Esophagus muscularis mucosa (tissue), 4 donors: Measurements from ENCODE around the gene TTYH3. TPM values are rescaled to one million over a fixed set of nuclear protein-coding genes. Genes with fewer than 3 reads are reported as not detected.

ENCODE experiments used
- DNase-seq: peaks from one replicate; pipeline ENCODE4 v3.0.0-alpha.2; 2017; ENCODE audit errors: extremely low spot score
- H3K27ac ChIP-seq, 4 donors: fragments of 200-600 bp; sonication (generic); replicated peaks in 1 of 4; 1 replicate in 3 of 4; 2 replicates in 1 of 4; pipeline ENCODE4 v1.5.1; 2016 to 2019; ENCODE audit warnings: mild to moderate bottlenecking in 1 of 4
- H3K27me3 ChIP-seq, 4 donors: fragments of 200-600 bp; sonication (generic); one replicate each; pipeline versions ENCODE4 v1.5.1 to v1.6.0; 2016 to 2019
- H3K36me3 ChIP-seq, 4 donors: fragments of 200-600 bp; sonication (generic); one replicate each; pipeline ENCODE4 v1.5.1; 2016 to 2019
- H3K4me1 ChIP-seq, 4 donors: fragments of 200-600 bp; sonication (generic); one replicate each; pipeline ENCODE4 v1.5.1; 2016 to 2019
- H3K4me3 ChIP-seq, 4 donors: fragments of 200-600 bp; sonication (generic); 1 replicate in 2 of 4; 2 replicates in 2 of 4; pipeline ENCODE4 v1.5.1; 2016 to 2019; ENCODE audit warnings: mild to moderate bottlenecking in 4 of 4, moderate library complexity in 1 of 4
- H3K9me3 ChIP-seq, 4 donors: fragments of 200-600 bp; sonication (generic); 1 replicate in 3 of 4; 2 replicates in 1 of 4; pipeline ENCODE4 v1.5.1; 2016 to 2019
- CTCF ChIP-seq, 3 experiments: fragments of 200-600 bp in 2 of 3; fragments of 450-650 bp in 1 of 3; sonication (generic) in 2 of 3; IDR thresholded peaks; one replicate each; pipeline ENCODE4 v1.5.1; 2017 to 2019; ENCODE audit warnings: antibody characterized with exemption in 3 of 3, mild to moderate bottlenecking in 2 of 3, moderate library complexity in 1 of 3
- EP300 ChIP-seq: sonication (generic); formaldehyde crosslinking; IDR thresholded peaks from one replicate; pipeline ENCODE4 v1.6.1; 2017; ENCODE audit warnings: antibody characterized with exemption
- POLR2A ChIP-seq: fragments of 450-650 bp; IDR thresholded peaks from one replicate; pipeline ENCODE4 v1.6.1; 2017; ENCODE audit warnings: antibody characterized with exemption, moderate library complexity, mild to moderate bottlenecking, low read depth
- POLR2AphosphoS5 ChIP-seq, 2 donors: sonication (generic); formaldehyde crosslinking; IDR thresholded peaks; one replicate each; pipeline ENCODE4 v1.6.1; 2017; ENCODE audit warnings: antibody characterized with exemption in 2 of 2
- WGBS: methylation state at CpG from one replicate; pipeline ENCODE4 v1.1.5; 2018; 5-methylcytosine and 5-hydroxymethylcytosine counted together
- intact Hi-C: fragments of 100-400 bp; cut with DNase I; formaldehyde crosslinking; loops from one replicate; pipeline ENCODE4 v1.15.1; 2023
- total RNA-seq, 4 donors: library from RNA; depleted of rRNA; stranded (reverse); fragments of >200 nt; gene quantifications; one replicate each; pipeline versions ENCODE4 v1.1.0 to v1.2.1, GENCODE V29; 2016

TTYH3 gene
- 10 to 100 TPM; 17.4 to 25.7 (median 20.2) TPM for total RNA-seq

GRCh38 chr7:2631946-2632732 lies at the start of gene TTYH3:
TSS of gene TTYH3 (plus strand) at chr7:2631986. CDS start at chr7:2632156, 170 bp downstream.
- no peak for DNase-seq
- Histone ChIP-seq H3K4me3 (peak within 1 kb of the TSS; percentile 82 to 96 (median 88)), H3K9me3 (no peaks in the 10 kb centered on the region), H3K27me3 (no peaks in the 10 kb centered on the region), H3K4me1 (peaks cover 48 to 77% (median 72%) of the 10 kb centered on the region in 4 donors), H3K36me3 (no peaks in the 10 kb centered on the region), H3K27ac (peak within 1 kb of the TSS; percentile 77 to 85 (median 82))
- 2% methylated on average over 7 of the region's 62 CpGs for WGBS
- intact Hi-C loops, result no loop called here
- TF ChIP-seq CTCF (IDR thresholded peaks at IDR 0.05), result no peak
- TF ChIP-seq EP300, result no peak
- TF ChIP-seq POLR2AphosphoS5 (IDR thresholded peaks at IDR 0.05), result no peak
- TF ChIP-seq POLR2A, result no peak

- Histone ChIP-seq H3K36me3 (peaks cover 20 to 62% (median 50%) of the 10 kb centered on the region in 4 donors), H3K27me3 (no peaks in the 10 kb centered on the region), H3K4me3 (no peak overlapping the region), H3K9me3 (no peaks in the 10 kb centered on the region), H3K27ac (no peak overlapping the region), H3K4me1 (no peaks in the 10 kb centered on the region)
- no peak for DNase-seq
- TF ChIP-seq EP300 (no peak), POLR2AphosphoS5 (IDR thresholded peaks at IDR 0.05) (no peak), POLR2A (no peak)
- intact Hi-C loops, result no loop called here
- 81% methylated on average over 22 of the region's 24 CpGs for WGBS
Observed at GRCh38 chr7:2582006-2582735, 49.6 kb upstream of the TTYH3 start.

GRCh38 chr7:2583798-2584580 lies 47.8 kb upstream of the TTYH3 start:
- TF ChIP-seq POLR2AphosphoS5 (IDR thresholded peaks at IDR 0.05) (no peak), CTCF (IDR thresholded peaks at IDR 0.05) (no peak), POLR2A (no peak), EP300 (no peak)
- DNase-seq, result no peak
- Histone ChIP-seq H3K36me3 (peaks cover 13 to 67% (median 55%) of the 10 kb centered on the region in 4 donors), H3K9me3 (no peaks in the 10 kb centered on the region), H3K4me3 (no peak overlapping the region), H3K27ac (no peak overlapping the region), H3K4me1 (no peaks in the 10 kb centered on the region), H3K27me3 (no peaks in the 10 kb centered on the region)
- WGBS, result 95% methylated on average over 26 of the region's 54 CpGs
- intact Hi-C loops, result no loop called here

- TF ChIP-seq CTCF (IDR thresholded peaks at IDR 0.05) (no peak), POLR2AphosphoS5 (IDR thresholded peaks at IDR 0.05) (no peak), POLR2A (no peak), EP300 (no peak)
- Histone ChIP-seq H3K9me3 (no peaks in the 10 kb centered on the region), H3K36me3 (peaks cover 15 to 72% (median 55%) of the 10 kb centered on the region in 4 donors), H3K27ac (no peak overlapping the region), H3K27me3 (no peaks in the 10 kb centered on the region), H3K4me1 (no peaks in the 10 kb centered on the region), H3K4me3 (no peak overlapping the region)
- intact Hi-C loops, result no loop called here
- 95% methylated on average over 18 of the region's 19 CpGs for WGBS
- DNase-seq, result no peak
Observed at GRCh38 chr7:2585446-2585845, 46.3 kb upstream of the TTYH3 start.
